A172 (cell line): ENCODE results near the gene SLC6A14. TPM values are rescaled to one million over a fixed set of nuclear protein-coding genes. Genes with fewer than 3 reads are reported as not detected.

Source experiments
- DNase-seq: peaks from one replicate; pipeline ENCODE4 v3.0.0-alpha.2; 2015; ENCODE audit warnings: low spot score
- total RNA-seq: library from RNA; depleted of rRNA; stranded (reverse); fragments of >200 nt; shearing (Covaris generic); gene quantifications from 2 replicates; pipeline ENCODE4 v1.2.3, GENCODE V29; 2014; rRNA removed

The SLC6A14 gene
- total RNA-seq, result not detected in 2 replicates

DNA sequence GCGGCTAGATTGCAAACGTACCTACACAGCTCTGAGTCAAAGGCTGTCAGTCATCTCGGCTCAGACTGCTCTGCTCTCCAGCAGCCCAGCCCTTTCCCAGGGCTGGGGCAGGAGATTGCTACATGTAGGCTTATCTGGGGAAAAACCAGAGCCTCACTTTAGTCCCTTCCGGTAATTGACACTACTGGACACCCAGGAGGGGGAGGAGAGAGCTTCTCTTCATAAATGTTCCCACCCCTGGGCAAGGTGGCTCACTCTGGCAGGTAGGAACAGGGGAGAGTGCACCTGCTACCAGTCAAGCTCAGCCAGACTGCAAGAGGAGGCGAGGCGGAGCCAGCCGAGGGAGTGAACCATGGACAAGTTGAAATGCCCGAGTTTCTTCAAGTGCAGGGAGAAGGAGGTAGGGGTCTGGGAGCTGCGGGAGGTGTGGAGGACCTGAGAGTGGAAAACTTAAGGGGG, at the start of gene SLC6A14:
Gene SLC6A14, plus strand, starts transcription at position 249 of the 459 bp plus-strand sequence. Its CDS starts 104 bp downstream, at position 353.
- no peak for DNase-seq

DNA sequence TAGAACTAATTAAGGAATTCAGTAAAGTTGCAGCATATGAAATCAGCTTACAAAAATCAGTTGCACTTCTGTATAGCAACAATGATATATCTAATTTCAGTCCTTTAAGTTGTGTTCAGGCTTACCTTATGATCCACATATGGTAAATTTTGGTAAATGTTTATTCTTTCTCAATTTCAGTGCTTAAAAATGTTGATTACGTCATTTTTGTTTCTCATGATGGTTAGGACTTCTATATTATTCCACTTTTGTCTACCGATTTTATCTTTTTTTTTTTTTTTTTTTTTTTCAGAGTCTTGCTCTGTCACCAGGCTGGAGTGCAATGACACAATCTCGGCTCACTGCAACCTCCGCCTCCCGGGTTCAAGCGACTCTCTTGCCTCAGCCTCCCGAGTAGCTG, 40.7 kb upstream of the SLC6A14 start:
- DNase-seq, result no peak

DNA sequence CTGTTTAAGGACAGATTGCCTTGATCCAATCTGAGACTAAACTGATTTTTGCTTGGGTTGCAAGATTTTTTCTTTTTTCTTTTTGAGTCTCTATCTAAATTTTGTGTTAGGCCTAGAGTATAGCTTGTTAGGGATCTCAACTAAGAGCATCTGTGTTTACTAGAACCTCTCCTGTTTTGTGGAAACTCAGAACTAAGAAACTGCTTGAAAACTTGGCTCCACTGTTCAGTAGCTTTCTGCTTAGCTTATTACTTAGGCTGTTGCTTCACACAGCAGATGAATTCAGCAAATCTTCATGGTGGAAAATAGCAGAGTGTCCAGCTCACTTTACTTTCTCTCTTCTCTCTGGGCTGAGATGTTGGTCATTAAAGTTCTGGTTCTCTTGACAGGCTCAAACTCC, 36.7 kb upstream of the SLC6A14 start:
- no peak for DNase-seq

DNA sequence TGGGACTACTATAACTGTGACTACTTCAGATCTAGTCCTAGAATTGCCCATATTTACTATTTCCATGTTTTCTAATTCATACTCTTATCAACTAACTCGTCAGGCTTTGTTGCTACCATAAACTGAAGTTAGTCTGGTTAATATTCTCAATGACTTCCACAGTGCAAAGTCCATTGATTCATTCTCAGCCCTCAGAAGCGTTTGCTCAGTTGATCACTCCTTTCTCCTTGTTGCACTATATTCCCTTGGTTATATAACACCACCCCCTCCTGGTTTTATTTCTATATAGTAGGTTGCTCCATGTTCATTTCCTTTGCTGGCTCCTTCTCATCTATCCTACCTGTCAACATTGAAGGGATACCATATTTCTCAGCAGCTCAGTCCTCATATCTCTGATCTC, 27.2 kb upstream of the SLC6A14 start:
- DNase-seq, result no peak

DNA sequence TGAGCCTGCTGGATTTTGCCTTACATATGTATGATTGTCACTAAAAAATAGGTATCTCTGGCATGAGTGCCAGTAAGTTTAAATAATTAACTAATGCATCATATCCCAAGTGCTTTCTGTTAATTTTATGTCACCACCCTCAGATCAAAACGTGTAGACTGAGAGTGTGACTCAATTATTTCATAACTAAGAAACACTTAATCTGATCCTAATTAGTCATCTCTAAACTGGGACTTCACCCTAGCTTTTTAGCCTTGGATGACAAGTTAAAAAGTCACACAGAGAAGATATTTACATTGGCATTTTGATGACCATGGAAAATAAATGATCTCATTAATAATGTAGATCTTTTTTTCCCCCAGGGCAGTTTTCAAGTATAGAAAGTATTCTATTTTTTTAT, 23.1 kb upstream of the SLC6A14 start:
- no peak for DNase-seq

DNA sequence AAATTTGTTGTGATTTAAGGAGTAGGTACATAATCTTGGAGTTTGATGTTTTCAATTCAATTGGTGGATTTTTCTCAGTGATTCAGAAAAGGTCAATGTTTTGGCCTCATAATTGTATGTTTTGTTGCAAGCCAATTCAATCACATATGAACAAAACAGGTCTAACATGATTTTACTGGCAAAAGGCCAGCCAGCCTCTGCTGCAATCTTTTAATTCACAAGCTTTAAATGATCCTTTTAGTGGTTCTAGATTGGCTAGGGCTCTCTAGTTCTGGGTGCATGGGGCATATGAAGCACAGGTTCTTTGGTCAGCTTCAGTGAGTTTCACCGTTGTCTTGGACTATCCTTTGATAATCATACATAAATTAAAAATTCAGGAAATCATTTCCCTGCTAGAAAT, 19.2 kb upstream of the SLC6A14 start:
- no peak for DNase-seq

DNA sequence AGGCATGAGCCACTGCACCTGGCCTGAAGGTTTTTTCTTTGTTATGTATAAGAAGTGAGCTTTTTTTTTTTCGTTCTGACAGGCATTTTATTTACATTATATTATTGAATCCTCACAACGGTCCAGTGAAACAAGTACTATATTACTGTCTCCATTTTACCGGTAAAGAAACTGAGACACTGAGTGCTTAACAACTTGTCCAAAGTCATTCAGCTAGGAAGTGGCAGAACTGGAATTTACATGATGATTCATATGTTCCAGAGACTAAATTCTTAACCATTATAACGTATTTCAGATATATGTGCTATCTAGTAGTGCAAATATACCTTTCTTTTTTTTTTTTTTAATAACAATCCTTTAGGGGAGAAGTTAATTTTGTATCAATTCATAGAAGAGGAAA, 18.4 kb upstream of the SLC6A14 start:
- no peak for DNase-seq

DNA sequence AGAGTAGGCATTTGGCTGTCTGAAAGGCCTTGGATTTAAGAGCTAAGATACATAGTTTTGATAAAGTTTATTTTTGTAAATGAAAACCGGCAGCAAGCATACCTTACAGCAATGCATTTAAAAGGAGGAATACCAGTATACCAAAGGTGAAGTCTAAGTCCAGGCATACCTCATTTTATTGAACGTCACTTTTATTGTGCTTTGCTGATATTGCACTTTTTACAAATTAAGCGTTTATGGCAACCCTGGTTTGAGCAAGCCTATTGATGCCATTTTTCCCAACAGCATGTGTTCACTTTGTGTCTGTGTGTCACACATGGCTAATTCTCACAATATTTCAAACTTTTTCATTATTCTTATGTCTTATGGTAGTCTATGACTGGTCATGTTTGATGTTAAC, 8.4 kb upstream of the SLC6A14 start:
- DNase-seq, result no peak

DNA sequence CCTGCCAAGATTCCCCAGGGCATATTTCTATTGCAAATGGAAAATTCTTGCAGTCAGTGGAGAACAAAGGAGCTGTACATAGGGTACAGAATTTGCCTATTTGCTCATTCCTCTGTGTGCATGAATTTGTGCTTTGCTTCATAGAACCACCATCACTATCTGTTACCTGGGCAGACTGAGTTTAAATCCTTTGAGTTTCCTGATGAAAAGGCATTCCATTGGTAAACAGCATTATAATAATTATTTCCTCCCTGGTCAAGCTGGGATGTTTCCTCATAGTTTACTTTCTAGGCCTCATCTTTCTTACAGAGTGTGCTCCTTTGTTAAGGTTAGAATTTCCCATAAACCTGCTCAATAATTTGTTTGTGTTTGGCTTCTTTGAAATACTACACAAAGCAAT, 809 bp upstream of the SLC6A14 start:
- DNase-seq, result no peak

DNA sequence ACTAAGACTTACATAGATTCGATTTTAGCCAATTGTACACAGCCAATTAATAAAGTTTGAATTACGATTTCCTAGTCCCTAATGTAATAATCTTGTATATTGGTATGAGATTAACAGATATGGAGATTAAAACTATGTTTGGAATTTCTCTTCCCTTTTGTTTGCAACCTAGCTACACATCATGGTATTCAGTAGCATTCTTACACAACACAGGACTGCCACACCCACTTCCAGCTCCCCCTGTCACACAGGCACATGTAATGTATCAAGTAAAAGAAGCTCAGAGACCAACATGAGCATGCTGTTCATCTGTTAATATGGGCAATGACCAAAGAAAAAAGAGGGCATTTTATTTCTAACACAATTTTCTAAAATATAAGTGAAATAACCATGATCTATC, 12.8 kb downstream of the SLC6A14 start:
- no peak for DNase-seq

GRCh38 chrX:116462822-116463221, 26.4 kb downstream of the SLC6A14 start, which contains the start of gene CT83:
Gene CT83, minus strand, starts transcription at chrX:116462976. Its CDS starts 120 bp downstream, at chrX:116462856.
- no peak for DNase-seq

GRCh38 chrX:116480059-116480458, 43.7 kb downstream of the SLC6A14 start:
- DNase-seq, result no peak

GRCh38 chrX:116490104-116490503, 53.7 kb downstream of the SLC6A14 start:
- DNase-seq, result no peak

GRCh38 chrX:116493271-116493670, 56.9 kb downstream of the SLC6A14 start:
- DNase-seq, result no peak

DNA sequence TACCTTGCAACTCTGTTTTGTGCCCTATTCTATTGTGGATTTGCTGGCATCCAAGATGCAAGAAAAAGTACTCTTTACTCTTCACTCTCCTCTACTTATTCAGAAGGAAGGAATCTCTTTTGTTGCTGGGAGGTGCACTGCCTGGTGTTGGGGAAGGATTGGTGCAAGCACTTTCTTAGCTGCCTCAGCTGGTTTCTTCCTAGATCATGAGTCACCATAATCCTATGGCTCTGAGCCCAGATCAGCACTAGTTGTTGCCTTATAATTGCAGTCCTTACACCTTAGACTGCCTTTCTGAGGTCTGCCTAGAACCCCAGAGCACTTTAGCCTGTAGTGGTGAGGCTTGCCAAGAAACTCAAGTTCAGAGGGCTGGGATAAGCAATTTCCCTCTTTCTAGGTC, 63.4 kb downstream of the SLC6A14 start:
- no peak for DNase-seq

Other genes starting within 250 kb of the SLC6A14 start
- gene CT83, start 26.4 kb downstream of the SLC6A14 start, total RNA-seq, result not detected in 2 replicates